ENCODE measurements around the gene MINDY1.

DNA sequence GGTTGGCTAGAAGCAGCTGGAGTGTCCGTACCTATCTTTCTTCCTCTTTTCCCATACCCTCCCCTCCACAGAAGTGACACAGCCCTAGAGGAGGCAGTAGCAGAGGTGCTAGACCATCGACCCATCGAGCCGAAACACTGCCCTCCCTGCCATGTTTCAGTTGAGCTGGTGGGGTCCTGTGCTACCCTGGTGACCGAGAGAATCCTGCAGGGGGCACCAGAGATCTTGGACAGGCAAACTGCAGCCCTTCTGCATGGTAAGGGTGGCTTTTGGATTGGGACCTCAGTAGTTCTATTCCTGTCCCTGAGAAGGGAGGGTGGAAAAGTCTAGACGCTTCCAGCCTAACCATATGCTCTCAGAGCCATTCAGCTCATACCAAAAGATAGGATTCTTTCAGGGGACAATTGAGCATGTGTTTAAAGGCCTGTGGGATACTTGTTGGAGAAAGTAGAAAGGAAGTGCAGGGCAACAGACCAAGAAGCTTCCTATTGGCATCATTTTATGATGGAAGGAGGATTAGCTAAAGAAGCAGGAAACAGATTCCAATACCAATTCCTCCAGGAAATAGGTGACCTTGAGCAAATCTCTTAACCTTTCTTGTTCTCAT is 17.9 kb upstream of the MINDY1 start:
- TF ChIP-seq, protein P1, sequence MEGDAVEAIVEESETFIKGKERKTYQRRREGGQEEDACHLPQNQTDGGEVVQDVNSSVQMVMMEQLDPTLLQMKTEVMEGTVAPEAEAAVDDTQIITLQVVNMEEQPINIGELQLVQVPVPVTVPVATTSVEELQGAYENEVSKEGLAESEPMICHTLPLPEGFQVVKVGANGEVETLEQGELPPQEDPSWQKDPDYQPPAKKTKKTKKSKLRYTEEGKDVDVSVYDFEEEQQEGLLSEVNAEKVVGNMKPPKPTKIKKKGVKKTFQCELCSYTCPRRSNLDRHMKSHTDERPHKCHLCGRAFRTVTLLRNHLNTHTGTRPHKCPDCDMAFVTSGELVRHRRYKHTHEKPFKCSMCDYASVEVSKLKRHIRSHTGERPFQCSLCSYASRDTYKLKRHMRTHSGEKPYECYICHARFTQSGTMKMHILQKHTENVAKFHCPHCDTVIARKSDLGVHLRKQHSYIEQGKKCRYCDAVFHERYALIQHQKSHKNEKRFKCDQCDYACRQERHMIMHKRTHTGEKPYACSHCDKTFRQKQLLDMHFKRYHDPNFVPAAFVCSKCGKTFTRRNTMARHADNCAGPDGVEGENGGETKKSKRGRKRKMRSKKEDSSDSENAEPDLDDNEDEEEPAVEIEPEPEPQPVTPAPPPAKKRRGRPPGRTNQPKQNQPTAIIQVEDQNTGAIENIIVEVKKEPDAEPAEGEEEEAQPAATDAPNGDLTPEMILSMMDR (conservative IDR thresholded peaks at IDR 0.05; ENCODE audit: low read depth, low read length): peak; percentile 88
- no peak for TF ChIP-seq EZH2 (IDR thresholded peaks at IDR 0.05; ENCODE audit: borderline replicate concordance, low read depth, low read length, poor library complexity, severe bottlenecking)

Measured in A673 (cell line).